ENCODE data around the gene AHDC1.

DNA sequence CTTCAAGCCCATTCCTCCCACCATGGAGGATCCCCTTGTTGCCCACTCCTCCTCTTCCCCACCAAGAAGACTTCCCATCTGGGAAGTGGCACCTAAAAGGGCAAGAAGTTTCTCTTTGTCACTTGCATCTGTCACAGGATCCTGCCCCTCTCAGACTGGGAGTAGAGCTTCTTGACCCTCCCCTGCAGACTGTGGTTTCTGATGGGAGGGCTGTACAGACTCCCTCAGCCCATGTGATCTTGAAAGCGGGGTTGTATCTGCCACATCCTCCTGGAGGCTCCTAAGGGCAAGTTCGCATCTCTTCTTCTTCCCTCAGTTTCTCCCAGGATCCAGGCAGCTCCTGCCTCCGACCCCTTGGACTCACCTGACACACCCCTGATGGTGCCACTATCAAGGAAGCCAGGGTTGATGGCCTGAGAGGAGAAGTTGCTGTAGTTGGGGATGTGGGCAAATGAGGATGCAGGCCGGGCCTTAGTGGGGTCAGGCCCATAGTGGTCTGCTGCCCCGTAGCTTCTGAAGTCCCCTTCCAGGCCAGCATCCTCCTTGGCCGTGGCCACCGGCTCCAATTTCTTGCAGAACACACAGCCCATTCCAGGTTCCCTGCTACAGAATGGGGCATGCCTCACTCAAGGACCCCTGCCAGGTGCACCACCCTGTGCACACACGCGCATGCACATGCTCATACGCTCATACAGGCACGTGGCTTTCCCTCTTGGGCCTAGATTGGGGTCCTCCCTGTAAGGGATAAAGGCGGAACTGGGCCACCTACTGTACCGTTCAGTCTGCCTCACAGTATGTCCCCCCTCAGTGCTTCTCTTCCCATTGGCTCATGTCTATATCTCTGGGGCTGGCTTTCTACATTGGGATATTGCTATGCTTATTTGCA, 19.6 kb upstream of the AHDC1 start:
- TF ChIP-seq EZH2 (IDR thresholded peaks at IDR 0.05; ENCODE audit: insufficient read depth, poor library complexity, severe bottlenecking) (no peak), EZH2phosphoT487 (IDR thresholded peaks at IDR 0.05; ENCODE audit: insufficient read depth, low read depth) (no peak)
